ENCODE measurements around the gene AUNIP.

AUNIP gene

GRCh38 chr1:25806418-25806817 is 52.8 kb downstream of the AUNIP start:
- no peaks in the 10 kb centered on the region for H3K9me3 ChIP-seq (replicated peaks in 1 of 11)
- H3K36me3 ChIP-seq = peaks cover 1 to 25% (median 7%) of the 10 kb centered on the region in 11 experiments; a peak in 19 of 22 replicates
- no peak for TF ChIP-seq Cebpa-rat (IDR thresholded peaks at IDR 0.05)
- H3K4me3 ChIP-seq = no peak overlapping the region
- H3K27ac ChIP-seq = no peak overlapping the region
- H3K9ac ChIP-seq = no peak overlapping the region
- peaks cover 92 to 99% (median 96%) of the 10 kb centered on the region in 10 experiments for H3K4me1 ChIP-seq
- H3K4me2 ChIP-seq = peak overlapping the region in 10 of 11 experiments; percentile 41 to 81 (median 64); a peak in 19 of 22 replicates
- peaks cover 14 to 84% (median 40%) of the 10 kb centered on the region in 11 experiments; a peak in 17 of 22 replicates for H4K20me1 ChIP-seq
- H3K27me3 ChIP-seq = no peaks in the 10 kb centered on the region

- H3K9me3 ChIP-seq (replicated peaks in 1 of 11) = no peaks in the 10 kb centered on the region
- H3K4me1 ChIP-seq = peaks cover 93 to 100% (median 98%) of the 10 kb centered on the region in 10 experiments
- peak overlapping the region; percentile 41 to 81 (median 63) for H3K4me2 ChIP-seq
- TF ChIP-seq Cebpa-rat (IDR thresholded peaks at IDR 0.05) = no peak
- H3K27me3 ChIP-seq = no peaks in the 10 kb centered on the region
- peaks cover 0 to 24% (median 3%) of the 10 kb centered on the region in 11 experiments; a peak in 10 of 22 replicates for H3K36me3 ChIP-seq
- H4K20me1 ChIP-seq = peaks cover 14 to 78% (median 40%) of the 10 kb centered on the region in 11 experiments; a peak in 17 of 22 replicates
- H3K27ac ChIP-seq = peak overlapping the region in 1 of 11 experiments; percentile 6; a peak in 1 of 22 replicates
- peak overlapping the region in 2 of 11 experiments; percentile 13 to 24; a peak in 1 of 22 replicates for H3K9ac ChIP-seq
- H3K4me3 ChIP-seq = no peak overlapping the region; a peak in 1 of 20 replicates
Measured at GRCh38 chr1:25805863-25806225, 53.4 kb downstream of the AUNIP start.

- Histone ChIP-seq H4K20me1 (peaks cover 14 to 72% (median 35%) of the 10 kb centered on the region in 11 experiments; a peak in 17 of 22 replicates), H3K4me2 (peak overlapping the region; percentile 41 to 81 (median 63)), H3K4me3 (no peak overlapping the region; a peak in 1 of 20 replicates), H3K27me3 (no peaks in the 10 kb centered on the region), H3K9ac (peak overlapping the region in 4 of 11 experiments; percentile 0 to 13 (median 6); a peak in 1 of 22 replicates), H3K27ac (peak overlapping the region in 2 of 11 experiments; percentile 6 to 10; a peak in 3 of 22 replicates), H3K9me3 (replicated peaks in 1 of 11) (no peaks in the 10 kb centered on the region), H3K36me3 (peaks cover 0 to 24% (median 3%) of the 10 kb centered on the region in 11 experiments; a peak in 10 of 22 replicates), H3K4me1 (peaks cover 91 to 97% (median 95%) of the 10 kb centered on the region in 10 experiments)
- TF ChIP-seq Cebpa-rat (IDR thresholded peaks at IDR 0.05) = no peak
Measured at GRCh38 chr1:25804964-25805862, 54.0 kb downstream of the AUNIP start.

- peaks cover 13 to 65% (median 29%) of the 10 kb centered on the region in 11 experiments; a peak in 16 of 22 replicates for H4K20me1 ChIP-seq
- TF ChIP-seq Cebpa-rat (IDR thresholded peaks at IDR 0.05) = no peak
- no peaks in the 10 kb centered on the region for H3K27me3 ChIP-seq
- H3K27ac ChIP-seq = peak overlapping the region in 1 of 11 experiments; percentile 10; a peak in 2 of 22 replicates
- H3K9ac ChIP-seq = peak overlapping the region in 5 of 11 experiments; percentile 0 to 25 (median 4); a peak in 3 of 22 replicates
- H3K36me3 ChIP-seq = peaks cover 0 to 24% (median 3%) of the 10 kb centered on the region in 11 experiments; a peak in 10 of 22 replicates
- H3K4me2 ChIP-seq = peak overlapping the region; percentile 46 to 99 (median 81)
- H3K9me3 ChIP-seq (replicated peaks in 1 of 11) = no peaks in the 10 kb centered on the region
- H3K4me1 ChIP-seq = peaks cover 88 to 93% (median 92%) of the 10 kb centered on the region in 10 experiments
- no peak overlapping the region for H3K4me3 ChIP-seq
Measured at GRCh38 chr1:25804244-25804963, 54.9 kb downstream of the AUNIP start.

- Histone ChIP-seq H3K4me1 (peaks cover 78 to 91% (median 88%) of the 10 kb centered on the region in 10 experiments), H4K20me1 (peaks cover 10 to 56% (median 20%) of the 10 kb centered on the region in 11 experiments; a peak in 15 of 22 replicates), H3K9me3 (replicated peaks in 1 of 11) (no peaks in the 10 kb centered on the region), H3K27me3 (no peaks in the 10 kb centered on the region), H3K36me3 (peaks cover 0 to 18% (median 3%) of the 10 kb centered on the region in 11 experiments; a peak in 9 of 22 replicates), H3K4me2 (peak overlapping the region; percentile 46 to 100 (median 95); a peak in 21 of 22 replicates), H3K9ac (no peak overlapping the region), H3K27ac (no peak overlapping the region), H3K4me3 (no peak overlapping the region)
- TF ChIP-seq Cebpa-rat (IDR thresholded peaks at IDR 0.05) = no peak
Measured at GRCh38 chr1:25803368-25803767, 55.9 kb downstream of the AUNIP start.

- Histone ChIP-seq H3K9ac (no peak overlapping the region), H3K27me3 (no peaks in the 10 kb centered on the region), H4K20me1 (peaks cover 9 to 51% (median 19%) of the 10 kb centered on the region in 11 experiments; a peak in 15 of 22 replicates), H3K4me3 (no peak overlapping the region), H3K4me1 (peaks cover 74 to 89% (median 83%) of the 10 kb centered on the region in 10 experiments), H3K27ac (no peak overlapping the region), H3K4me2 (peak overlapping the region; percentile 27 to 100 (median 95)), H3K36me3 (peaks cover 0 to 18% (median 3%) of the 10 kb centered on the region in 11 experiments; a peak in 9 of 22 replicates), H3K9me3 (replicated peaks in 1 of 11) (no peaks in the 10 kb centered on the region)
- no peak for TF ChIP-seq Cebpa-rat (IDR thresholded peaks at IDR 0.05)
Measured at GRCh38 chr1:25802915-25803314, 56.3 kb downstream of the AUNIP start.

- Histone ChIP-seq H3K4me1 (peaks cover 56 to 88% (median 80%) of the 10 kb centered on the region in 10 experiments), H3K27me3 (no peaks in the 10 kb centered on the region), H3K9ac (peak overlapping the region; percentile 72 to 86 (median 83)), H3K36me3 (peaks cover 0 to 10% (median 0%) of the 10 kb centered on the region in 11 experiments; a peak in 2 of 22 replicates), H4K20me1 (peaks cover 4 to 30% (median 12%) of the 10 kb centered on the region in 11 experiments; a peak in 13 of 22 replicates), H3K9me3 (replicated peaks in 1 of 11) (no peaks in the 10 kb centered on the region), H3K27ac (peak overlapping the region in 10 of 11 experiments; percentile 55 to 81 (median 72); a peak in 18 of 22 replicates), H3K4me3 (peak overlapping the region; percentile 60 to 79 (median 68)), H3K4me2 (peak overlapping the region; percentile 93 to 100 (median 96))
- TF ChIP-seq Cebpa-rat (IDR thresholded peaks at IDR 0.05) = no peak
Measured at GRCh38 chr1:25800703-25801377, 58.4 kb downstream of the AUNIP start.

All from BLaER1 treated with 17β-estradiol and CSF1 and Interleukin-3, amounts not matched to agents 10 nM and 100 nM (cell line).